ENCODE measurements around the gene PPP1R10. TPM values are rescaled to one million over a fixed set of nuclear protein-coding genes. Genes with fewer than 3 reads are reported as not detected.

Gene PPP1R10
- total RNA-seq, 1 donor from 2014 or later = 138 TPM

GRCh38 chr6:30626484-30627366 is 9.7 kb upstream of the PPP1R10 start, which contains the start of gene ATAT1:
TSS of gene ATAT1 (plus strand) at chr6:30626874.
- H3K4me1 Mint-ChIP-seq = peaks cover 31% of the 10 kb centered on the region
- peak within 1 kb of the TSS; percentile 92 for H3K4me3 Mint-ChIP-seq

DNA sequence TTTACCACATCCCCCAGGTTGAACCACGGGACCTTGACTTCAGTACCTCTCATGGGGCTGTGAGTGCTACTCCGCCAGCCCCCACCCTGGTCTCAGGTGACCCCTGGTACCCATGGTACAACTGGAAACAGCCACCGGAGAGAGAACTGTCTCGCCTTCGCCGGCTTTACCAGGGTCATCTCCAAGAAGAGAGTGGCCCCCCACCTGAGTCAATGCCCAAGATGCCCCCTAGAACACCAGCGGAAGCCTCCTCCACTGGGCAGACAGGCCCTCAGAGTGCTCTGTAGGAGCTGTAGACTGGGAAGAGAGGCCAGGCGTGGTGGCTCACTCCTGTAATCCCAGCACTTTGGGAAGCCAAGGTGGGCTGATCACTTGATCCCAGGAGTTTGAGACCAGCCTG is 8.5 kb upstream of the PPP1R10 start:
- no peaks in the 10 kb centered on the region for H3K9me3 Mint-ChIP-seq
- no peaks in the 10 kb centered on the region for H3K27me3 Mint-ChIP-seq (ENCODE audit: low read depth)
- no peak for TF ChIP-seq CTCF (conservative IDR thresholded peaks at IDR 0.05)
- no peak for DNase-seq (ENCODE audit: low read depth, low spot score)
- H3K4me1 Mint-ChIP-seq = peaks cover 31% of the 10 kb centered on the region
- H3K36me3 Mint-ChIP-seq (ENCODE audit: low read depth) = peaks cover 15% of the 10 kb centered on the region
- no peak overlapping the region for H3K27ac Mint-ChIP-seq (ENCODE audit: unreplicated experiment)
- H3K4me3 Mint-ChIP-seq = peak overlapping the region; percentile 92

More at GRCh38 chr6:30626484-30627366, 9.7 kb upstream of the PPP1R10 start, which contains the start of gene ATAT1:
- no peaks in the 10 kb centered on the region for H3K27me3 Mint-ChIP-seq (ENCODE audit: low read depth)
- DNase-seq (ENCODE audit: low read depth, low spot score) = peak; percentile 78
- no peaks in the 10 kb centered on the region for H3K9me3 Mint-ChIP-seq
- peak within 1 kb of the TSS; percentile 99 for H3K27ac Mint-ChIP-seq (ENCODE audit: unreplicated experiment)
- TF ChIP-seq CTCF (conservative IDR thresholded peaks at IDR 0.05) = peak; percentile 56
- H3K36me3 Mint-ChIP-seq (ENCODE audit: low read depth) = peaks cover 19% of the 10 kb centered on the region

GRCh38 chr6:30619561-30619960 is 2.5 kb upstream of the PPP1R10 start:
- H3K27ac Mint-ChIP-seq (ENCODE audit: unreplicated experiment) = no peak overlapping the region
- DNase-seq (ENCODE audit: low read depth, low spot score) = no peak
- TF ChIP-seq CTCF (conservative IDR thresholded peaks at IDR 0.05) = no peak
- H3K36me3 Mint-ChIP-seq (ENCODE audit: low read depth) = peaks cover 29% of the 10 kb centered on the region
- H3K4me1 Mint-ChIP-seq = peaks cover 34% of the 10 kb centered on the region
- peaks cover 27% of the 10 kb centered on the region for H3K27me3 Mint-ChIP-seq (ENCODE audit: low read depth)
- H3K9me3 Mint-ChIP-seq = peaks cover 2% of the 10 kb centered on the region
- H3K4me3 Mint-ChIP-seq = peak overlapping the region; percentile 99

- no peak for TF ChIP-seq CTCF (conservative IDR thresholded peaks at IDR 0.05)
- Mint-ChIP-seq H3K27me3 (ENCODE audit: low read depth) (peaks cover 30% of the 10 kb centered on the region), H3K9me3 (peaks cover 2% of the 10 kb centered on the region)
Measured at GRCh38 chr6:30618270-30618797, 1.3 kb upstream of the PPP1R10 start.

DNA sequence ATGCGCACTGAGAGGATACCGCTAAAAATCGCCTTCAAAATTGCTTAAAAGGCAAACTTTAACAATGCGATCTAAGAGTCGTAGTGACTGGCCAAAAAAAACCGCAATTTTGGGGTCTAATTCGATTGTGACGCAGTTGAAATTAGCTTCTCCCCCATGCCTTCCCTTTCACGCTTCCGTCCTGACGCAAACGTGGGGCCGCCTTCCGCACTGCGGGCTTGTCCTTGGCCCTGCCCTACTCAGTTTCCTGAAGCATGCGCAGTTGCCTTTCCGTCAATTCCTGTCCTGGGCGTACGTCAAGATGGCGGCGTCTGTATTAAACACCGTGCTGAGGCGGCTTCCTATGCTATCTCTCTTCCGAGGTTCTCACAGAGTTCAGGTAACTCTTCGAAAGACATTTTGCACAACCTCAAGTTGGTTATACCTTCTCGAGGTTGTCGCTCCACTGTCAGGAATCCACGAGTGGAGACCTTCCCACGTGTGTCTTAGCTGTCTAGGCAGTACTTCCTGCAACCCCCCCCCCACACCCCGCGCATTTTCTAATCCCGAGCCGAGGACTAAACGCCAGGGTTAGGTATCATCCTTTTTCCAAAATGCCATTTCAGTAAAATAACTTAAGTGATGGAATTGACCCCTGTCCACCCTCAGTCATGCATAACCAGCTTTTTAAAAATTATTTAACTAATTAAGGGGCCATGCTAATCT is 674 bp upstream of the PPP1R10 start, which contains the start of gene MRPS18B:
Gene MRPS18B (plus strand): TSS at position 276 of the 705 bp plus-strand sequence. CDS start 26 bp downstream, at position 302.
- Mint-ChIP-seq H3K9me3 (peaks cover 2% of the 10 kb centered on the region), H3K36me3 (ENCODE audit: low read depth) (peaks cover 35% of the 10 kb centered on the region), H3K27ac (ENCODE audit: unreplicated experiment) (peak within 1 kb of the TSS; percentile 97), H3K27me3 (ENCODE audit: low read depth) (peaks cover 30% of the 10 kb centered on the region), H3K4me3 (peak within 1 kb of the TSS; percentile 99), H3K4me1 (peaks cover 50% of the 10 kb centered on the region)
- DNase-seq (ENCODE audit: low read depth, low spot score) = peak; percentile 90
- no peak for TF ChIP-seq CTCF (conservative IDR thresholded peaks at IDR 0.05)

More at GRCh38 chr6:30618270-30618797, 1.3 kb upstream of the PPP1R10 start:
- H3K4me1 Mint-ChIP-seq = peaks cover 44% of the 10 kb centered on the region
- H3K36me3 Mint-ChIP-seq (ENCODE audit: low read depth) = peaks cover 34% of the 10 kb centered on the region
- H3K4me3 Mint-ChIP-seq = peak overlapping the region; percentile 99
- H3K27ac Mint-ChIP-seq (ENCODE audit: unreplicated experiment) = peak overlapping the region; percentile 39
- DNase-seq (ENCODE audit: low read depth, low spot score) = no peak
